Measurements from ENCODE around the gene BARHL1. TPM values are rescaled to one million over a fixed set of nuclear protein-coding genes. Genes with fewer than 3 reads are reported as not detected.

The BARHL1 gene
- total and polyA plus RNA-seq, 7 donors, result not detected

DNA sequence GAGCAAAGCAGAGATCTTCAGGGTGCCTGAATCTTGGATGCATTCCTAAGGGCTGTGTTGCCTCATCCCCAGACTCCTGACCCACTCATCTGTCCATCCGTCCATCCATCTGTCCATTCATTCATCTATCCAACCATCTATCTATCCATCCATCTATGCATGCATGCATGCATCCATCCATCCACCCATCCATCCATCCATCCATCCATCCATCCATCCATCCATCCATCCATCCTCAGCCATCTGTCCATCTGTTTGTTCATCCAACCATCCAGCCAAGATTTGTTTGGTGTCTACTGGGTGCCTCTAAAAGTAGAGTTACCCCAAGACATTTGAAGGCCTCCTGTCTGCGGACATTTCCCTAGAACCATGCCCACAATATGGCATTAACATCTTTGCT lies 27.7 kb upstream of the BARHL1 start:
- TF ChIP-seq POLR2A (IDR thresholded peaks at IDR 0.05) (no peak), POLR2AphosphoS5 (IDR thresholded peaks at IDR 0.05) (no peak), EP300 (IDR thresholded peaks at IDR 0.05) (no peak)
- TF ChIP-seq, protein P1, sequence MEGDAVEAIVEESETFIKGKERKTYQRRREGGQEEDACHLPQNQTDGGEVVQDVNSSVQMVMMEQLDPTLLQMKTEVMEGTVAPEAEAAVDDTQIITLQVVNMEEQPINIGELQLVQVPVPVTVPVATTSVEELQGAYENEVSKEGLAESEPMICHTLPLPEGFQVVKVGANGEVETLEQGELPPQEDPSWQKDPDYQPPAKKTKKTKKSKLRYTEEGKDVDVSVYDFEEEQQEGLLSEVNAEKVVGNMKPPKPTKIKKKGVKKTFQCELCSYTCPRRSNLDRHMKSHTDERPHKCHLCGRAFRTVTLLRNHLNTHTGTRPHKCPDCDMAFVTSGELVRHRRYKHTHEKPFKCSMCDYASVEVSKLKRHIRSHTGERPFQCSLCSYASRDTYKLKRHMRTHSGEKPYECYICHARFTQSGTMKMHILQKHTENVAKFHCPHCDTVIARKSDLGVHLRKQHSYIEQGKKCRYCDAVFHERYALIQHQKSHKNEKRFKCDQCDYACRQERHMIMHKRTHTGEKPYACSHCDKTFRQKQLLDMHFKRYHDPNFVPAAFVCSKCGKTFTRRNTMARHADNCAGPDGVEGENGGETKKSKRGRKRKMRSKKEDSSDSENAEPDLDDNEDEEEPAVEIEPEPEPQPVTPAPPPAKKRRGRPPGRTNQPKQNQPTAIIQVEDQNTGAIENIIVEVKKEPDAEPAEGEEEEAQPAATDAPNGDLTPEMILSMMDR (IDR thresholded peaks at IDR 0.05), result no peak
- no peak overlapping the region for H3K4me3 ChIP-seq
- H3K36me3 ChIP-seq, result no peaks in the 10 kb centered on the region
- WGBS, 2 donors, result 88 to 93% methylated on average over 2 of the region's 2 CpGs
- DNase-seq, result no peak
- no peaks in the 10 kb centered on the region for H3K9me3 ChIP-seq
- peaks cover 0 to 13% (median 4%) of the 10 kb centered on the region in 3 donors for H3K27me3 ChIP-seq
- intact Hi-C loops (cut with DNase I), result no loop called here
- H3K27ac ChIP-seq, result no peak overlapping the region
- no peaks in the 10 kb centered on the region for H3K4me1 ChIP-seq

DNA sequence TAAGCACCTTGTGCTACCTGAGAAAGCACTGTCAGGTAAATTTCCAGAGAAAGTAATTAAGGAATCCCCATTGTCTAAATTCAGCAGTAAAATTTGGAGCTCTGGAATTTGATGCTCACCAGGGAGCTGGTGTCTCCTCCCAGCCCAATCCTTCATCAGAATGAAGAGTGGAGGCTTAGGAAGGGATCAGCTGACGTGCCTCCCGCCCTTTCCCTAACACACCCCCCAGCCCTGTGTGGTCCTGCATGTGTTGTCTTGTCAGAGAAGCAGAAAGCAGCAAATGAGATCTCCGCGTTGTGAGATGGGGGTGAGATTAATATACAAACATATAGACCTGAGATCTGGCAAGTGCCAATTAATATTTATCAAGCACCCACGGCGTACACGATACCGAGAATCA lies 26.9 kb upstream of the BARHL1 start:
- Histone ChIP-seq H3K9me3 (no peaks in the 10 kb centered on the region), H3K4me3 (no peak overlapping the region), H3K27ac (no peak overlapping the region), H3K36me3 (no peaks in the 10 kb centered on the region), H3K4me1 (no peaks in the 10 kb centered on the region), H3K27me3 (peaks cover 0 to 19% (median 6%) of the 10 kb centered on the region in 3 donors)
- TF ChIP-seq POLR2AphosphoS5 (IDR thresholded peaks at IDR 0.05), result no peak
- TF ChIP-seq, protein P1 (IDR thresholded peaks at IDR 0.05), result no peak
- TF ChIP-seq EP300 (IDR thresholded peaks at IDR 0.05), result no peak
- no peak for TF ChIP-seq POLR2A (IDR thresholded peaks at IDR 0.05)
- DNase-seq, result no peak
- intact Hi-C loops (cut with DNase I), result no loop called here
- WGBS, 2 donors, result 77 to 82% methylated on average over 8 of the region's 8 CpGs

DNA sequence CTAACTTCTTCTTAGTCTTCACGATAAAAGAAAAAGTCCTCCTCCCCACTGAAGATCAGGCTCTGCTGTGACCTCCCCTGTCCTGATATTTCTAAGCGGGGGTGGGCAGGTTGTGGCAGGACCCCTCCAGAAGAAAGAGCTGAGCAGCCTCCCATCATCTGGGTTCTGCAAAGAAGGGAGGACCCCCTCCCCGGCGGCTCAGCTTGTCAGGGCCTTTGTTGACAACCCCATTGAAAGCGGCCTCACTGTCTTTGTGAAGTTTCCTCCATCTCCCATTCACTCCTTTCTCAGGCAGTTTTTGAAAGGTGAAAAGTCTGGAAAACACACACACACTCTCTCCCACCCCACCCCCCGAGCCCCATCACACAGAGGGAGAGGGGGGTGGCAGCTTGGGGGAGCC lies 26.2 kb upstream of the BARHL1 start:
- Histone ChIP-seq H3K27me3 (peaks cover 0 to 23% (median 8%) of the 10 kb centered on the region in 3 donors), H3K36me3 (no peaks in the 10 kb centered on the region), H3K4me1 (no peaks in the 10 kb centered on the region), H3K4me3 (no peak overlapping the region), H3K27ac (no peak overlapping the region), H3K9me3 (no peaks in the 10 kb centered on the region)
- DNase-seq, result no peak
- TF ChIP-seq, protein P1 (IDR thresholded peaks at IDR 0.05), result no peak
- TF ChIP-seq EP300 (IDR thresholded peaks at IDR 0.05) (no peak), POLR2AphosphoS5 (IDR thresholded peaks at IDR 0.05) (no peak), POLR2A (IDR thresholded peaks at IDR 0.05) (no peak)
- 68 to 70% methylated on average over 6 of the region's 6 CpGs for WGBS, 2 donors
- intact Hi-C loops (cut with DNase I), result no loop called here

DNA sequence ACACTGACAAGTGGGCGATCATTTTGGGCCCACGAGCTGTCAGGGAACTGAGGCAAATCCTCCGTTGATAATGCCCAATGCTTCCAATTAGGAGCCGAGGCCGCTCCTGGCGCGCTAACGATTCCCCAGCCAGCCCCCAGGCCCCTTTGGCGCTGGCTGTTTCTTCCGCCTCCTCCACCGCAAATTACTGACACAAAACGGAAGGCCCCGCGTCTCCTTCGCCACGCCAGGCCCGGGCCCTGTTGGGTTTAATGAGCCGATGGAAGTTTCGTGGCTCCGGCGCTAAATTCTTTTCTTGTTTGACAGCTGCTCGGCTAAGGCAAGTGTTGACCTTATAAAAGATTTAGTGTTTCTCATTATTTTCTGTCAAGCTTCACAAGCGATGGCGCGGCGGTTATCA lies 25.7 kb upstream of the BARHL1 start:
- H3K27ac ChIP-seq, result no peak overlapping the region
- no peak for DNase-seq
- H3K9me3 ChIP-seq, result no peaks in the 10 kb centered on the region
- TF ChIP-seq POLR2A (IDR thresholded peaks at IDR 0.05) (no peak), POLR2AphosphoS5 (IDR thresholded peaks at IDR 0.05) (no peak), EP300 (IDR thresholded peaks at IDR 0.05) (no peak)
- TF ChIP-seq, protein P1 (IDR thresholded peaks at IDR 0.05), result no peak
- 61 to 78% methylated on average over 26 of the region's 26 CpGs for WGBS, 2 donors
- no peak overlapping the region for H3K4me3 ChIP-seq
- intact Hi-C loops (cut with DNase I), result no loop called here
- peaks cover 0 to 24% (median 8%) of the 10 kb centered on the region in 3 donors for H3K27me3 ChIP-seq
- no peaks in the 10 kb centered on the region for H3K36me3 ChIP-seq
- no peaks in the 10 kb centered on the region for H3K4me1 ChIP-seq

DNA sequence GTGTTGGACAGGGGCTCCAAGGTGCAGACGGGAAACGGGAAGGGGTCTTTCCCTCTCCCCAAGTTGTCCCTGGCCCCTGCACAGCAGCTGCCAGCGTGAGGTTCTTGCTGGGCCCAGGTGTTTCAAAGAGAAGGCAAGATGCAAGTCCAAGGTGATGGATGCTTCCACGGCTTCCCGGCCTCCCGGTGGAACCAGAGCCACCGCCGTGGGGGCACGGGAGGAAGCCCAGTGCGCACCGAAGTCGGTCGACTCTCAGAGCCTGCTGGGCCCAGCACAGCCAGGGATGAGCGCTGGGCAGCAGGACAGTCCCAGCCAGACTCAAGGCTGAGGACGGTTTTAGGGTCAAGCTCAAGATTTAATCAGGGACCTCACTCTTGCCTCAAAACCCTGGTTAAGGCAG lies 25.2 kb upstream of the BARHL1 start:
- no peaks in the 10 kb centered on the region for H3K9me3 ChIP-seq
- no peak overlapping the region for H3K27ac ChIP-seq
- WGBS, 2 donors, result 89 to 90% methylated on average over 15 of the region's 15 CpGs

More for the DNA sequence above, 25.2 kb upstream of the BARHL1 start:
- no peak for DNase-seq
- no peak for TF ChIP-seq EP300 (IDR thresholded peaks at IDR 0.05)
- no peak for TF ChIP-seq POLR2AphosphoS5 (IDR thresholded peaks at IDR 0.05)
- TF ChIP-seq, protein P1 (IDR thresholded peaks at IDR 0.05), result no peak
- TF ChIP-seq POLR2A (IDR thresholded peaks at IDR 0.05), result no peak
- intact Hi-C loops (cut with DNase I), result no loop called here
- Histone ChIP-seq H3K4me3 (no peak overlapping the region), H3K36me3 (no peaks in the 10 kb centered on the region), H3K27me3 (peaks cover 0 to 28% (median 8%) of the 10 kb centered on the region in 3 donors), H3K4me1 (no peaks in the 10 kb centered on the region)
